ENCODE results near the gene INTS15.

Gene INTS15

DNA sequence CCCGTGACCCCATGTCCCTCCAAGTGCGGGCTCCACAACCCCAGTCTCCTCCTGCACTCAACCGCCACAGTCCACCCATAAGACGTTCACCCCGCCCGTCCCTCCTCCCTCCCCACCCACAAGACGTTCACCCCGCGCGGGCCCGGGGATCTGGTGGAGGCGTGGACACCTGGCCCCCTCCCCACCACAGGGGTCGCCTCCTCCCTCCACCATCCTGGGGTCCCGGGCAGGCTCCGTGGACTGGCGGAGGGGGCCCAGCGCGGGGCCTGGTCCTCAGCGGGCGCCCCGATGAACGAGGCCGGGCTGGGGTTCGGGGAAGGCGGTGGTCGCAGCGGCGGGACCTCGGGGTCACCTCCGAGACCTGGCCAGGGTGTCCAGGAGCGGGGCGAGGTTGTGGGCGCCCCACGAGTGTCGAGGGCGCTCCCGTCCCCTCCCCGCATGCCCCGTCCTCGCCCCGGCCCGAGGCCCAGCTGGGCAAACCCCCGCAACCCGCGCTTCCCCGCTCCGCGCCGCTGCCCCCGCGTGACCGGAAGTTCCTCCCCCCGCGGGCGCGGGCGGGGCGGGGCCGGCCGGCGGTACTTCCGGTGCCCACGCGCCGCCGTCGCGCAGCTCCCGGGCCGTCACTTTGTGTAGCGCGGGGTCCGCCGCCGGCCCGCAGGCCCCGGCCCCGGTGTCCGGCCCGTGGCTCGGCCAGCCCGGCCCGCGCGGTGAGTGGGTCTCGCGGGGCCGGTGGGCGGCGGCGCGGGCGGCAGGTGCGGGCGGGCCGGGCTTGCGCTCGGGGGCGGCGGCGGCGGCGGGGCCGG, 47.1 kb downstream of the INTS15 start, which contains the start of gene ZNF316:
Gene ZNF316, plus strand, starts transcription at position 578 of the 803 bp plus-strand sequence. CDS start 5,092 bp downstream, outside the sequence.
- H3K27ac ChIP-seq (ENCODE audit: low read depth, low read length, severe bottlenecking) = no peak within 1 kb of the TSS
- peaks cover 4% of the 10 kb centered on the region for H3K4me1 ChIP-seq (ENCODE audit: control insufficient read depth, insufficient read depth, low read length, poor library complexity, severe bottlenecking)
- H3K4me3 ChIP-seq (ENCODE audit: extremely low read depth, insufficient read depth, low read length, poor library complexity, severe bottlenecking) = peak within 1 kb of the TSS; percentile 60
- H3K9me3 ChIP-seq (ENCODE audit: control insufficient read depth, low read length) = no peaks in the 10 kb centered on the region
- 5 to 6% methylated on average over 63 to 68 of the region's 104 CpGs for WGBS, 2 experiments (ENCODE audit: insufficient coverage in 2 of 2)
- peaks cover 31% of the 10 kb centered on the region for H3K36me3 ChIP-seq (ENCODE audit: control insufficient read depth, insufficient read depth, low read length)

DNA sequence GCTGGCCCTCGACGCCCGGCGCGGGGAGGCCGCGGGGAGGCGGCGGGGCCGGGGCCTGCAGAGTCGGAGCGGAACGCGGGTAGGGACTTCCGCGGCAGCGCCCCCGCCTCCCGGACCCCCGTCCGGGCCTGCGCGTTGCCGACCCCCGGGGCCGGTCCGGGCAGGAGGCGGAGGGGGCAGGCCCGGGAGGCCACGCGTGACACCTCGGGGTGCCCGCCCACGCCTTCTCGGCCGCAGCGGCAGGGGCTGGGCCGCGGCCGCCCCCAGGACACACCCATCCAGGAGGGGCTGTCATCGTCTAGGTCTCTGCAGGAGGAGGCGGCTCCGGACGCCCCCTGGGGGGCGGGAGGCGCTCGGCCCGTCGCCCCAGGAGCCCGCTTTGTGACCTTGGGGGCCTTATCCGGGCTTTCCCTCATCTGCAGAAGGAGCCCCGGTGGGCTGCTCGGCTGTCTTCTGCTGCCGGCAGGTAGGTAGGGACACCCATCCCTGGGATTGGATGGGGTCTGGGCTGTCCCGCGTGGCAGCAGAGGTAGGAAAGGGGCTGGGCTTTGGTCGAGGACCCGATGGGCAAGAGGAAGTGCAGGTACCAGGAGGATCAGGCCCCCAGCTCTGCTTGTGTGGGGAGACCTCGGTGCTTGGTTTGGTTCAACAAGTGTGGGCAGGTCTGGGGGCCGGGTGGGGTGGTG, 47.9 kb downstream of the INTS15 start:
- no peaks in the 10 kb centered on the region for H3K9me3 ChIP-seq (ENCODE audit: control insufficient read depth, low read length)
- 6 to 7% methylated on average over 47 to 51 of the region's 60 CpGs for WGBS, 2 experiments (ENCODE audit: insufficient coverage in 2 of 2)
- peaks cover 38% of the 10 kb centered on the region for H3K36me3 ChIP-seq (ENCODE audit: control insufficient read depth, insufficient read depth, low read length)
- peak overlapping the region; percentile 57 for H3K4me3 ChIP-seq (ENCODE audit: extremely low read depth, insufficient read depth, low read length, poor library complexity, severe bottlenecking)
- peaks cover 4% of the 10 kb centered on the region for H3K4me1 ChIP-seq (ENCODE audit: control insufficient read depth, insufficient read depth, low read length, poor library complexity, severe bottlenecking)
- H3K27ac ChIP-seq (ENCODE audit: low read depth, low read length, severe bottlenecking) = no peak overlapping the region

DNA sequence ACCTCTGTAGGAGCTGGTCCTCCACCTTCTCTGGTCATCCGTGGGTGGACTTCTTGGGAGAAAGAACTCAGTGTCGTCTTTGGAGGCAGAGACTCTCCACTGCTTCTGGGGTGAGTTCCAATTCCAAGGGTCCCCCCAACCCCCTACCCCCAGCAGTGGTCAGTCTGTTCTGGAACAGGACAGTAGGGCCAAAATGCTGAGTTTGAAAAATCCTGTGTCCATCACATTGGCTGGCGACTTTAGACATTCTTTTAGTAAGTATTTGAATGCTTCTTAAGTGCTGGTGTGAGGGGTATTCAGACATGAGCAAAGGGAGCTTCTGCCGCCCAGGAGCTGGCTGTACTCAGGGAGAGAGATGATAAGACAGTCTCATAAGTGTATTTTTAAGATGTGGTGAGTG, 49.2 kb downstream of the INTS15 start:
- WGBS, 2 experiments (ENCODE audit: insufficient coverage in 2 of 2) = 96 to 100% methylated on average over 4 of the region's 4 CpGs
- no peak overlapping the region for H3K4me3 ChIP-seq (ENCODE audit: extremely low read depth, insufficient read depth, low read length, poor library complexity, severe bottlenecking)
- H3K9me3 ChIP-seq (ENCODE audit: control insufficient read depth, low read length) = no peaks in the 10 kb centered on the region
- H3K36me3 ChIP-seq (ENCODE audit: control insufficient read depth, insufficient read depth, low read length) = peaks cover 52% of the 10 kb centered on the region
- H3K4me1 ChIP-seq (ENCODE audit: control insufficient read depth, insufficient read depth, low read length, poor library complexity, severe bottlenecking) = peaks cover 4% of the 10 kb centered on the region
- no peak overlapping the region for H3K27ac ChIP-seq (ENCODE audit: low read depth, low read length, severe bottlenecking)

DNA sequence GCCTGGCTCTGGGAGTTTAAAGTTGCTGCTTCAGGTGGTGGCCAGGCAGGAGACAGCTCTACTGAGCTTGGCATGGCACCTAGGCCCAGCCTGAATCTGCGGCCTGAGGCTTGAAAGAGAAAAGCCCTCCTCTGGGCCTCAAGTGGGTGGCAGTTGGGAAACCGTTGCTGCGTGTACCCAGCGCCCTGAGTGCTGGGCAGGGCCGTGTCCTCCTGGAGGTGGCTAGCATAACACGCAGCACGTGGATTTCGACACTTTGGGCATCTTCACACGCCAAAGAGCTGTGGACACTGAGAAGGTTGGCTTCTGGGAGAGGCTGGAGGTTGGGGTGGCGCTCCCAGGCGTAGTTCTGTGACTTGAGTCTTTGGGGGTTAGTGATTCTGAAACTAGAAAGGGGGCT, 49.8 kb downstream of the INTS15 start:
- Histone ChIP-seq H3K4me3 (ENCODE audit: extremely low read depth, insufficient read depth, low read length, poor library complexity, severe bottlenecking) (no peak overlapping the region), H3K27ac (ENCODE audit: low read depth, low read length, severe bottlenecking) (no peak overlapping the region), H3K9me3 (ENCODE audit: control insufficient read depth, low read length) (no peaks in the 10 kb centered on the region), H3K36me3 (ENCODE audit: control insufficient read depth, insufficient read depth, low read length) (peaks cover 58% of the 10 kb centered on the region), H3K4me1 (ENCODE audit: control insufficient read depth, insufficient read depth, low read length, poor library complexity, severe bottlenecking) (peaks cover 4% of the 10 kb centered on the region)
- 98 to 99% methylated on average over 7 to 11 of the region's 11 CpGs for WGBS, 2 experiments (ENCODE audit: insufficient coverage in 2 of 2)

DNA sequence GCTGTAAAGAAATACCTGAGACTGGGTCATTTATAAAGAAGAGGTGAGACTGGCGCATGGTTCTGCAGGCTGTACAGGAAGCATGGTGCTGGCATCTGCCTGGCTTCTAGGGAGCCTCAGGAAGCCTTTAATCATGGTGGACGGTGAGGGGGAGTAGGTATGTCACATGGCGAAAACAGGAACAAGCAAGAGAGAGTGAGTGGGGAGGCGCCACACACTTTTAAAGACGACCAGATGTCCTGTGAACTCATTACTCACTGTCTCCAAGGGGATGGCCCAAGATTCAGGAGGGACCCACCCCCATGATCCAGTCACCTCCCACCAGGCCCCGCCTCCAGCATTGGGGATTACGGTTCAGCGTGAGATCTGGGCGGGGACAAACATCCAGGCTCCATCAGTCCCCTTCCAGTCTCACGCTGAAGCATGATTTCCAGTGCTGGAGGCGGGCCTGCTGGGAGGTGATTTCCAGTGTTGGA, 50.5 kb downstream of the INTS15 start:
- Histone ChIP-seq H3K4me1 (ENCODE audit: control insufficient read depth, insufficient read depth, low read length, poor library complexity, severe bottlenecking) (peaks cover 4% of the 10 kb centered on the region), H3K27ac (ENCODE audit: low read depth, low read length, severe bottlenecking) (no peak overlapping the region), H3K9me3 (ENCODE audit: control insufficient read depth, low read length) (no peaks in the 10 kb centered on the region), H3K36me3 (ENCODE audit: control insufficient read depth, insufficient read depth, low read length) (peaks cover 64% of the 10 kb centered on the region), H3K4me3 (ENCODE audit: extremely low read depth, insufficient read depth, low read length, poor library complexity, severe bottlenecking) (no peak overlapping the region)
- WGBS, 2 experiments (ENCODE audit: insufficient coverage in 2 of 2) = 76 to 86% methylated on average over 5 of the region's 11 CpGs

DNA sequence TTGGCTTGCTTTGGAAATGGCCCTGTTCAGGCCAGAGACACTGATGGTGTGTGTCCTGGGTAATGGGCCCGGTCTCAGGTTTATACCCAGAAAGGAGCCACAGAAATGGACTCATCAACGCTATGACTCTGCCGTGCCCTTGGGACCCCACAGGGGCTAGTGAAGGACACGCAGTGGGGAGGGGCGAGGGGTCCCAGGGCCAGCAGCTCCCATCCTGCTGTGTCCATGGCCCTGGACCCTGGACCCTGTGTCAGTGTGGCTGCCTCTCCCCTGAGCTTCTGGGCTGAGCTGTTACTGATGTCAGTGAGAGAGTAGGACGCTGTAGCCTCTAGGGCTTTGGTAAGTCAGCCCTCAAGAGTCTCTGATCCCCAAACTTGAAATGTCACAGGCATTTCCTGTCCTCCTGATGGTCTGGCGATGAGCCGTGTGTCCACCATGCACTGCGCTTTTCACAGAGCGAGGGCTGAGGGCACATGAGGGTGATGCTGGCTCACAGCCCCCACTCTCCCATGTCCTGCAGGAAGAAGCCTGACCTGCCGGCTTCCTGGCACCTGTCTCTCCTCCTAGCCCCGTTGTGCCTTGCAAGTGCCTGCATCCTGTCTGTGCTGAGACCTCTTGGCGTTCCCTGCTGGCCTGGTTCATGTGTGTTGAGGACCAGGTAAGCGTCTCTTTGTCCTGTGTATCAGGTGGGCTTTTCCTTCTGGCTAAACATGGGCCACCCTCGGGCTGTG, 51.6 kb downstream of the INTS15 start:
- Histone ChIP-seq H3K4me1 (ENCODE audit: control insufficient read depth, insufficient read depth, low read length, poor library complexity, severe bottlenecking) (peaks cover 4% of the 10 kb centered on the region), H3K36me3 (ENCODE audit: control insufficient read depth, insufficient read depth, low read length) (peaks cover 73% of the 10 kb centered on the region), H3K27ac (ENCODE audit: low read depth, low read length, severe bottlenecking) (no peak overlapping the region), H3K4me3 (ENCODE audit: extremely low read depth, insufficient read depth, low read length, poor library complexity, severe bottlenecking) (no peak overlapping the region), H3K9me3 (ENCODE audit: control insufficient read depth, low read length) (no peaks in the 10 kb centered on the region)
- 96 to 97% methylated on average over 14 to 15 of the region's 15 CpGs for WGBS, 2 experiments (ENCODE audit: insufficient coverage in 2 of 2)

DNA sequence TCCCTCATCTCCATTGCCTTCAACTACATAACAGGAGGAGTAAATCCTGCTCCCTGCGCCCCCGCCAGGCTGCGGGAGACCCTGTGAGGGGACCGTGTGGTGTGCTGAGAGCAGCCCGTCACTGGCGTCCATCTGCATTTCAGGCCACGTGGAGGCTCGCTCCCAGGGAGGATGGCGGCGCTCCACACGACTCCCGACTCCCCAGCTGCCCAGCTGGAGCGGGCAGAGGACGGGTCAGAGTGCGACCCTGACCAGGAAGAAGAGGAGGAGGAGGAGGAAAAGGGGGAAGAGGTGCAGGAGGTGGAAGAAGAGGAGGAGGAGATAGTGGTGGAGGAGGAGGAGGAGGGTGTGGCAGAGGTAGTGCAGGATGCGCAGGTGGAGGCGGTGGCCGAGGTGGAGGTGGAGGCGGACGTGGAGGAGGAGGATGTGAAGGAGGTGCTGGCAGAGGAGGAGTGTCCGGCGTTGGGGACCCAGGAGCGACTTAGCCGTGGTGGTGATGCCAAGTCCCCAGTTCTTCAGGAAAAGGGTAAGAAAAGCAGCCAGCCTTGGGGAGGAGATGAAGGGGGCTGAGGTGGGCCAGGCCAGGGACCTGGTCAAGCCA, 52.5 kb downstream of the INTS15 start:
- Histone ChIP-seq H3K4me1 (ENCODE audit: control insufficient read depth, insufficient read depth, low read length, poor library complexity, severe bottlenecking) (peaks cover 4% of the 10 kb centered on the region), H3K4me3 (ENCODE audit: extremely low read depth, insufficient read depth, low read length, poor library complexity, severe bottlenecking) (no peak overlapping the region), H3K36me3 (ENCODE audit: control insufficient read depth, insufficient read depth, low read length) (peaks cover 80% of the 10 kb centered on the region), H3K9me3 (ENCODE audit: control insufficient read depth, low read length) (no peaks in the 10 kb centered on the region), H3K27ac (ENCODE audit: low read depth, low read length, severe bottlenecking) (no peak overlapping the region)
- 96% methylated on average over 23 of the region's 24 CpGs for WGBS, 2 experiments (ENCODE audit: insufficient coverage in 2 of 2)

DNA sequence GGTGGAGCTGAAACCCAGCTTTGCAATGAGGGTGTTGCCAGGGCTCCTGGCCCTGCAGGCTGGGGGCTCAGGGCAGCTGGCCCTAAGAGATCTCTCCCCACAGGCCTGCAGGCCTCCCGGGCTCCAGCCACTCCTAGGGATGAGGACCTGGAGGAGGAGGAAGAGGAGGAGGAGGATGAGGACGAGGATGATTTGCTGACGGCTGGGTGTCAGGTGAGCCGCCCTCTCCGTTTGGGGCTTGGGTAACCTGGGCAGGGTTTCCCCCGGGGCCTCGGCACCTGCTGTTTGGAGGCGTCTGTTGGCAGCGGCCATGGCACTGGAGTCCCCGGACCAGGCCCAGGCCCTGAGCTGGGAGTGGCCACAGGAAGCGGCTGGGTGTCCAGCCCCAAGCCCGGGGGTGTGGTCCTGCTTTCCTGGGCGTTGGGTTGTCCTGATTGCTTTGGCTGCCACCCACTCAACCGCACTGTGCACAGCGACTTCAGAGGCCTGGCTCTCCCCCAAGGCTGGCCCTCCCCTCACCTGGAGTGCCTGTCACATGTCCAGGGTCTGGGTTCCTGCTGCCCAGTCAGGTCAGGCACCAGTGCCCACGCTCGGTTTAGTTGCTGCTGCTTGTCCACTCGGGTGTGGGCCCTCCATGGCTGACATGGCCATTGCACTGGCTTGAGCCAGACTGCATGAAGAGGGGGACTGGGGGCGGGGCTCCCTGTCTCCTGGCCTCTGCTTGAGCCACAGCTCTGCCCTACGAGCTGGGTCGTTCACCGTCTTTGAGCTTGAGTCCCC, 53.2 kb downstream of the INTS15 start:
- no peak overlapping the region for H3K4me3 ChIP-seq (ENCODE audit: extremely low read depth, insufficient read depth, low read length, poor library complexity, severe bottlenecking)
- H3K27ac ChIP-seq (ENCODE audit: low read depth, low read length, severe bottlenecking) = no peak overlapping the region
- H3K4me1 ChIP-seq (ENCODE audit: control insufficient read depth, insufficient read depth, low read length, poor library complexity, severe bottlenecking) = peaks cover 2% of the 10 kb centered on the region
- WGBS, 2 experiments (ENCODE audit: insufficient coverage in 2 of 2) = 94 to 96% methylated on average over 15 to 21 of the region's 22 CpGs
- H3K9me3 ChIP-seq (ENCODE audit: control insufficient read depth, low read length) = no peaks in the 10 kb centered on the region
- H3K36me3 ChIP-seq (ENCODE audit: control insufficient read depth, insufficient read depth, low read length) = peaks cover 88% of the 10 kb centered on the region

DNA sequence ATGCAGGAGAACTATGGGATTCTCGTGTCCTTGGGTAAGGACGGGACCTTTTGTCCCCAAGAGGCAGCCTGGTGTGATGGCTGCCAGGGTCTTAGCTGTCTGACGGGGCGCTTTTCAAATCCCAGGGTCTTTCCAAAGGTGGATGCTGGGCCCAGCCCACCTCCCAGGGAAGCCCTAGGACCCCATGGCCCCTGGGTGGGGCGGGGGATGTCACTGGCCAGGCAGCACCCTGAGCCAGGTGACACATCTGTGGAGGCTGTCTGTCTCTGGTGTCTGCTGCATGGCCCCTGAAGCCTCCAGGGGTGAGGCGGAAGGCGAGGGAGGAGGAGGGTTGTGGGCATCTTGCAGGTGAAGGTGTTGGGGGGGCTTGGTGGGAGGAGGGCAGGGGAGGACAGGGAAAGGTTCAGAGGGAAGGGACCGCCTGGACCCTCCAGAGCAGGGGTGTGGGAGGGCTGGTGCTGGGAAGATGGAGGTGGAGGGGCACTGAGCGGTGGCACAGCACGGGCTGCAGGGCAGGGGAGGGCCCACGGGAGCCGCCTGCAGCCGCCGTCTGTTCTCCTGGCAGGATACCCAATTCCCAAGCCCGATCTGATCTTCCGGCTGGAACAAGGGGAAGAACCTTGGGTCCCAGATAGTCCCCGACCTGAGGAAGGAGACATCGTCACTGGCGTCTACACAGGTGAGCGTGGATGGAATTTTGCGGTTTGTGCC, 54.2 kb downstream of the INTS15 start:
- WGBS, 2 experiments (ENCODE audit: insufficient coverage in 2 of 2) = 97% methylated on average over 17 to 21 of the region's 21 CpGs
- Histone ChIP-seq H3K36me3 (ENCODE audit: control insufficient read depth, insufficient read depth, low read length) (peaks cover 96% of the 10 kb centered on the region), H3K4me1 (ENCODE audit: control insufficient read depth, insufficient read depth, low read length, poor library complexity, severe bottlenecking) (no peaks in the 10 kb centered on the region), H3K4me3 (ENCODE audit: extremely low read depth, insufficient read depth, low read length, poor library complexity, severe bottlenecking) (no peak overlapping the region), H3K9me3 (ENCODE audit: control insufficient read depth, low read length) (no peaks in the 10 kb centered on the region), H3K27ac (ENCODE audit: low read depth, low read length, severe bottlenecking) (no peak overlapping the region)

Measured in mesodermal cell (in vitro differentiated cells).